ENCODE results near the gene DCDC2B.

Gene DCDC2B

DNA sequence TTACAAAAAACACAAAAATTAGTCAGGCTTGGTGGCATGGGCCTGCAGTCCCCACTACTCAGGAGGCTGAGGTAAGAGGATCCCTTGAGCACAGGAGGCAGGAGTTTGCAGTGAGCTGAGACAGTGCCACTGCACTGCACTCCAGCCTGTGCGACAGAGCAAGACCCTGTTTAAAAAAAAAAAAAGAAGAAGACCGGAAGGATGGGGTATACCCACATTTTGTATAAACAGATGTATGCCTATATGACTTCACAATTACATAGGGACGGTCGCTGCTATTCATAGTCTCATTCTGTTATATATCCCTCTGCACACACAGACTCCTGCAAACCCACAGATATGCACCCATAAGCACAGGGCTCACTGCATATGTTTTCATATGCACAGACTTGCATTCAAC lies 54.9 kb downstream of the DCDC2B start:
- DNase-seq = no peak
